22Rv1 (cell line): ENCODE measurements around the gene NDUFA7.
A peak's percentile ranks its signal among the peaks of the same experiment; 100 is the strongest.

Experiments used
- ZFX ChIP-seq: fragments of 450-650 bp; IDR thresholded peaks from 2 replicates; pipeline ENCODE4 v1.6.1; 2017; ENCODE audit warnings: antibody characterized with exemption, borderline replicate concordance
- TF ChIP-seq, protein P1 (sequence below): fragments of 450-650 bp; IDR thresholded peaks from 2 replicates; pipeline ENCODE4 v1.5.1; 2017; ENCODE audit warnings: mild to moderate bottlenecking

DNA sequence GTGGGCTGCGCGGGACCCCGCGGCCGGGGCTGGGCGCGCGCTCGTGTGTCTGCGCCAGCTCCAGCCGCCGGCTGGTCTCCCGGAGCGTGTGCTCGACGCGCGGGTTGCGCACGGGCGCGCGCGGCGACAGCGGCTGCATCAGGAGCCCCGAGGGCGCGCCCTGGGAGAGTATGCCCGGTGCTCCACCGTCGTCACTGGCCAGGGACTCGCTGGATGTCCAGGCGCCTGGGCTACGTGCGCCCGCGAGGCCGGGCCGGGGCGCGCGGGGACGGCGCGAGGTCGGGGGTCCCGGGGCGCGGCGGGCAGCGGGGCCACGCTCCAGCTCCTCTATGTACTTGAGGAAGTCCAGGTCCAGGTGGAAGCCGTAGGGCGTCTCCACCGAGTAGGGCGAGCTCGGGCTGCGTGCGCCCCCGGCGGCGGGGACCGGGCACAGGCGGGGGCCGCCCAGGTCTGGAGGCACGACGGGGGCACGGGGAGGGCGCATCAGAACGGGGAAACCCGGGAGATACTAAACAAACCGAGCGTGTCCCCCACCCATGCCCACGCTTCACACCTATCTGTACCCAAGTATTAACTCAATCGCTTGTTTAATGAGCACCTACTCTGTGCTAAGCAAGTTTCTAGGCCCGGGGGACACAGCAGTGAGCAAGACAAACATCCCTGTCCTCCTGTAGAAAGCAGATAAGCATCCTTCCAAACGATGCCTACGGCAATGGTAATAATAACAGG lies 14.3 kb upstream of the NDUFA7 start:
- TF ChIP-seq, protein P1, sequence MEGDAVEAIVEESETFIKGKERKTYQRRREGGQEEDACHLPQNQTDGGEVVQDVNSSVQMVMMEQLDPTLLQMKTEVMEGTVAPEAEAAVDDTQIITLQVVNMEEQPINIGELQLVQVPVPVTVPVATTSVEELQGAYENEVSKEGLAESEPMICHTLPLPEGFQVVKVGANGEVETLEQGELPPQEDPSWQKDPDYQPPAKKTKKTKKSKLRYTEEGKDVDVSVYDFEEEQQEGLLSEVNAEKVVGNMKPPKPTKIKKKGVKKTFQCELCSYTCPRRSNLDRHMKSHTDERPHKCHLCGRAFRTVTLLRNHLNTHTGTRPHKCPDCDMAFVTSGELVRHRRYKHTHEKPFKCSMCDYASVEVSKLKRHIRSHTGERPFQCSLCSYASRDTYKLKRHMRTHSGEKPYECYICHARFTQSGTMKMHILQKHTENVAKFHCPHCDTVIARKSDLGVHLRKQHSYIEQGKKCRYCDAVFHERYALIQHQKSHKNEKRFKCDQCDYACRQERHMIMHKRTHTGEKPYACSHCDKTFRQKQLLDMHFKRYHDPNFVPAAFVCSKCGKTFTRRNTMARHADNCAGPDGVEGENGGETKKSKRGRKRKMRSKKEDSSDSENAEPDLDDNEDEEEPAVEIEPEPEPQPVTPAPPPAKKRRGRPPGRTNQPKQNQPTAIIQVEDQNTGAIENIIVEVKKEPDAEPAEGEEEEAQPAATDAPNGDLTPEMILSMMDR: peak; percentile 70
- no peak for TF ChIP-seq ZFX
